H9 (cell line): ENCODE measurements around the gene IGBP1. TPM values are rescaled to one million over a fixed set of nuclear protein-coding genes. Genes with fewer than 3 reads are reported as not detected.

Source experiments
- DNase-seq: peaks from one replicate; pipeline ENCODE4 v3.0.0-alpha.2; 2017
- H2AFZ ChIP-seq: one replicate; pipeline ENCODE4 v1.6.1; 2013; ENCODE audit warnings: mild to moderate bottlenecking, low read length, control low read depth, moderate library complexity
- H2AK5ac ChIP-seq: 2 replicates; pipeline ENCODE4 v1.6.1; 2013; ENCODE audit warnings: low read length, control low read depth, mixed read lengths; ENCODE audit not compliant: insufficient read length
- H2BK120ac ChIP-seq: one replicate; pipeline ENCODE4 v1.6.1; 2013; ENCODE audit warnings: low read depth, mild to moderate bottlenecking, low read length, control low read depth, inconsistent platforms; ENCODE audit not compliant: poor library complexity, severe bottlenecking
- H2BK12ac ChIP-seq: 2 replicates; pipeline ENCODE4 v1.6.1; 2013; ENCODE audit warnings: low read length, control low read depth, mixed read lengths, low read depth; ENCODE audit not compliant: insufficient read length
- H2BK15ac ChIP-seq: 2 replicates; pipeline ENCODE4 v1.6.1; 2013; ENCODE audit warnings: low read depth, low read length, control low read depth
- H2BK20ac ChIP-seq: one replicate; pipeline ENCODE4 v1.6.1; 2013; ENCODE audit warnings: low read depth, mild to moderate bottlenecking, low read length, control low read depth, inconsistent platforms; ENCODE audit not compliant: poor library complexity, severe bottlenecking
- H2BK5ac ChIP-seq: 2 replicates; pipeline ENCODE4 v1.6.1; 2013; ENCODE audit warnings: low read length, control low read depth, mixed read lengths; ENCODE audit not compliant: insufficient read length
- H3K14ac ChIP-seq: 2 replicates; pipeline ENCODE4 v1.6.1; 2013; ENCODE audit warnings: low read length, control low read depth; ENCODE audit not compliant: insufficient read depth
- H3K18ac ChIP-seq: 2 replicates; pipeline ENCODE4 v1.6.1; 2013; ENCODE audit warnings: low read depth, mild to moderate bottlenecking, mixed read lengths, low read length, control low read depth; ENCODE audit not compliant: insufficient read length
- H3K23ac ChIP-seq: 2 replicates; pipeline ENCODE4 v1.6.1; 2013; ENCODE audit warnings: low read length, control low read depth, mixed read lengths, low read depth; ENCODE audit not compliant: insufficient read length
- H3K23me2 ChIP-seq: 2 replicates; pipeline ENCODE4 v1.6.1; 2013; ENCODE audit warnings: low read depth, mild to moderate bottlenecking, mixed read lengths, low read length, control low read depth; ENCODE audit not compliant: insufficient read length, poor library complexity, severe bottlenecking
- H3K27ac ChIP-seq: 2 replicates; pipeline ENCODE4 v1.5.1; 2013; ENCODE audit warnings: low read length, control low read depth, mixed read lengths, low read depth; ENCODE audit not compliant: insufficient read length
- H3K27me3 ChIP-seq: 2 replicates; pipeline ENCODE4 v1.6.1; 2013; ENCODE audit warnings: low read length, control low read depth, inconsistent platforms; ENCODE audit not compliant: insufficient read depth
- H3K4ac ChIP-seq: 2 replicates; pipeline ENCODE4 v1.6.1; 2013; ENCODE audit warnings: low read depth, mild to moderate bottlenecking, control low read depth, inconsistent platforms, low read length, moderate library complexity
- H3K4me1 ChIP-seq: 2 replicates; pipeline ENCODE4 v1.6.1; 2013; ENCODE audit warnings: low read length, control low read depth, inconsistent platforms; ENCODE audit not compliant: insufficient read depth
- H3K4me2 ChIP-seq: 2 replicates; pipeline ENCODE4 v1.6.1; 2013; ENCODE audit warnings: low read length, control low read depth, mixed read lengths; ENCODE audit not compliant: insufficient read length, insufficient read depth
- H3K56ac ChIP-seq: 2 replicates; pipeline ENCODE4 v1.6.1; 2013; ENCODE audit warnings: low read depth, mild to moderate bottlenecking, mixed read lengths, low read length, control low read depth; ENCODE audit not compliant: insufficient read length
- H3K79me1 ChIP-seq: 2 replicates; pipeline ENCODE4 v1.6.1; 2013; ENCODE audit warnings: low read depth, mild to moderate bottlenecking, moderate library complexity, low read length, control low read depth, inconsistent platforms; ENCODE audit not compliant: insufficient read depth, poor library complexity, severe bottlenecking
- H3K79me2 ChIP-seq: 2 replicates; pipeline ENCODE4 v1.6.1; 2013; ENCODE audit warnings: low read length, control low read depth, inconsistent platforms; ENCODE audit not compliant: insufficient read depth
- H3K9ac ChIP-seq: 2 replicates; pipeline ENCODE4 v1.6.1; 2013; ENCODE audit warnings: low read length, control low read depth, mixed read lengths; ENCODE audit not compliant: insufficient read length; ENCODE audit errors: extremely low read depth
- H3K9me3 ChIP-seq: one replicate; pipeline ENCODE4 v1.6.1; 2013; ENCODE audit warnings: low read depth, low read length, inconsistent platforms; ENCODE audit not compliant: control insufficient read depth
- H3T11ph ChIP-seq: one replicate; pipeline ENCODE4 v1.6.1; 2013; ENCODE audit warnings: mild to moderate bottlenecking, low read length, control low read depth, inconsistent platforms
- H4K20me1 ChIP-seq: one replicate; pipeline ENCODE4 v1.6.1; 2013; ENCODE audit not compliant: control insufficient read depth, insufficient read length, insufficient read depth
- H4K5ac ChIP-seq: 2 replicates; pipeline ENCODE4 v1.6.1; 2013; ENCODE audit warnings: low read depth, mild to moderate bottlenecking, mixed read lengths, low read length, control low read depth; ENCODE audit not compliant: insufficient read length
- H4K8ac ChIP-seq: replicated peaks from 2 replicates; pipeline ENCODE4 v1.6.1; 2013; ENCODE audit warnings: low read length, control low read depth, mixed read lengths, low read depth; ENCODE audit not compliant: insufficient read length
- H4K91ac ChIP-seq: 2 replicates; pipeline ENCODE4 v1.6.1; 2013; ENCODE audit warnings: low read depth, mild to moderate bottlenecking, moderate library complexity, mixed read lengths, low read length, control low read depth; ENCODE audit not compliant: insufficient read length
- H3K27ac Mint-ChIP-seq, 3 experiments: 2 replicates in 2 of 3; 3 replicates in 1 of 3; pipeline ENCODE4 v1.8.0; 2020 to 2021; ENCODE audit warnings: mixed read lengths in 3 of 3, mild to moderate bottlenecking in 1 of 3, moderate library complexity in 1 of 3
- H3K27me3 Mint-ChIP-seq: 2 replicates; pipeline ENCODE4 v1.8.0; 2021; ENCODE audit warnings: low read depth, mild to moderate bottlenecking, moderate library complexity, mixed read lengths
- H3K36me3 Mint-ChIP-seq, 3 experiments: 2 replicates in 2 of 3; 3 replicates in 1 of 3; pipeline ENCODE4 v1.8.0; 2020 to 2021; ENCODE audit warnings: low read depth in 3 of 3, mixed read lengths in 3 of 3; ENCODE audit not compliant: insufficient read depth in 1 of 3
- H3K4me1 Mint-ChIP-seq, 2 experiments: 2 replicates each; pipeline ENCODE4 v1.8.0; 2020; ENCODE audit warnings: mixed read lengths in 2 of 2
- H3K4me3 Mint-ChIP-seq, 2 experiments: 2 replicates in 1 of 2; 3 replicates in 1 of 2; pipeline ENCODE4 v1.8.0; 2020 to 2021; ENCODE audit warnings: mild to moderate bottlenecking in 2 of 2, mixed read lengths in 2 of 2, moderate library complexity in 1 of 2
- H3K9me3 Mint-ChIP-seq, 2 experiments: 2 replicates in 1 of 2; 3 replicates in 1 of 2; pipeline ENCODE4 v1.8.0; 2020; ENCODE audit warnings: mild to moderate bottlenecking in 2 of 2, mixed read lengths in 2 of 2, moderate library complexity in 1 of 2
- WGBS: extraction: QIAGEN DNeasy Blood & Tissue Kit; methylation state at CpG from one replicate; pipeline ENCODE4 v1.1.7; 2013; ENCODE audit warnings: missing lambda C conversion rate, low lambda C conversion rate, mixed read lengths; ENCODE audit not compliant: insufficient read length; ENCODE audit errors: extremely low coverage; 5-methylcytosine and 5-hydroxymethylcytosine counted together
- total RNA-seq: library from RNA; stranded (reverse); gene quantifications from 2 replicates; pipeline ENCODE4 v1.2.1, GENCODE V29; 2021
- TF ChIP-seq, protein P1 (sequence below): fragments of 200-600 bp; sonication (generic); conservative IDR thresholded peaks from 3 replicates; pipeline ENCODE4 v1.8.0; 2021; ENCODE audit warnings: antibody characterized with exemption, mild to moderate bottlenecking

The IGBP1 gene
- total RNA-seq, 1 experiment from 2014 or later: 45.0 TPM

DNA sequence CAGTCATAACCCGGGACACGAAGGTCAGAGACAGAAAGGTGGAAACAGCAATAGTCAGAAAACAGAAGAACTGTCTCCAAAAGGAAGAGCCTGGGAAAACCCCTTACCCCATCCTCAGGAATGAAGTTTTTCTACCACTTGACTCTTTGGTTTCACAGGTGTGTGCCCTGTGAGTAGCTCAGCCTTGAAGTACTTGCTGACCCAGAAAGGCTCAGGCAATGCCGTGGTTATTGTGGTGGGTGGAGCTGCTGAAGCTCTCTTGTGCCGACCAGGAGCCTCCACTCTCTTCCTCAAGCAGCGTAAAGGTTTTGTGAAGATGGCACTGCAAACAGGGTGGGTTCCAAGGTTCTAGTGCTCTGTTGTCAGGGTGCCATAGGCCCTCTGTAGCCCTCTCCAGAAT is 68.5 kb downstream of the IGBP1 start:
- no peak overlapping the region for H3K27ac ChIP-seq
- H3K9me3 ChIP-seq: peaks cover 54% of the 10 kb centered on the region
- no peak overlapping the region for H4K5ac ChIP-seq
- H3T11ph ChIP-seq: no peak overlapping the region
- H4K91ac ChIP-seq: no peak overlapping the region
- H3K4me1 ChIP-seq: no peaks in the 10 kb centered on the region
- no peak overlapping the region for H3K4me2 ChIP-seq
- no peaks in the 10 kb centered on the region for H3K79me1 ChIP-seq
- H4K8ac ChIP-seq: no peak overlapping the region
- no peaks in the 10 kb centered on the region for H3K23me2 ChIP-seq
- DNase-seq: no peak
- H3K23ac ChIP-seq: no peak overlapping the region
- TF ChIP-seq, protein P1, sequence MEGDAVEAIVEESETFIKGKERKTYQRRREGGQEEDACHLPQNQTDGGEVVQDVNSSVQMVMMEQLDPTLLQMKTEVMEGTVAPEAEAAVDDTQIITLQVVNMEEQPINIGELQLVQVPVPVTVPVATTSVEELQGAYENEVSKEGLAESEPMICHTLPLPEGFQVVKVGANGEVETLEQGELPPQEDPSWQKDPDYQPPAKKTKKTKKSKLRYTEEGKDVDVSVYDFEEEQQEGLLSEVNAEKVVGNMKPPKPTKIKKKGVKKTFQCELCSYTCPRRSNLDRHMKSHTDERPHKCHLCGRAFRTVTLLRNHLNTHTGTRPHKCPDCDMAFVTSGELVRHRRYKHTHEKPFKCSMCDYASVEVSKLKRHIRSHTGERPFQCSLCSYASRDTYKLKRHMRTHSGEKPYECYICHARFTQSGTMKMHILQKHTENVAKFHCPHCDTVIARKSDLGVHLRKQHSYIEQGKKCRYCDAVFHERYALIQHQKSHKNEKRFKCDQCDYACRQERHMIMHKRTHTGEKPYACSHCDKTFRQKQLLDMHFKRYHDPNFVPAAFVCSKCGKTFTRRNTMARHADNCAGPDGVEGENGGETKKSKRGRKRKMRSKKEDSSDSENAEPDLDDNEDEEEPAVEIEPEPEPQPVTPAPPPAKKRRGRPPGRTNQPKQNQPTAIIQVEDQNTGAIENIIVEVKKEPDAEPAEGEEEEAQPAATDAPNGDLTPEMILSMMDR: no peak
- H2AK5ac ChIP-seq: no peak overlapping the region
- H3K14ac ChIP-seq: no peak overlapping the region
- no peak overlapping the region for H2BK12ac ChIP-seq
- H3K79me2 ChIP-seq: no peaks in the 10 kb centered on the region
- H3K56ac ChIP-seq: no peak overlapping the region
- H2BK5ac ChIP-seq: no peak overlapping the region
- H4K20me1 ChIP-seq: no peaks in the 10 kb centered on the region
- H3K4ac ChIP-seq: no peak overlapping the region
- H3K27me3 Mint-ChIP-seq: peaks cover 11% of the 10 kb centered on the region; the same call in 1 of the 2 replicates
- no peak overlapping the region for H3K9ac ChIP-seq
- peak overlapping the region in 1 of 3 experiments; percentile 63; a peak in 1 of 7 replicates for H3K27ac Mint-ChIP-seq
- no peak overlapping the region for H2AFZ ChIP-seq
- WGBS: no CpG with 5 or more reads among the region's 5 CpGs
- H2BK120ac ChIP-seq: no peak overlapping the region
- no peak overlapping the region for H2BK15ac ChIP-seq
- peaks cover 0 to 2% of the 10 kb centered on the region in 2 experiments; a peak in 2 of 4 replicates for H3K4me1 Mint-ChIP-seq
- H3K9me3 Mint-ChIP-seq: peaks cover 73 to 78% of the 10 kb centered on the region in 2 experiments
- H3K36me3 Mint-ChIP-seq: no peaks in the 10 kb centered on the region; a peak in 3 of 7 replicates
- H2BK20ac ChIP-seq: no peak overlapping the region
- H3K18ac ChIP-seq: no peak overlapping the region
- no peaks in the 10 kb centered on the region for H3K27me3 ChIP-seq
- H3K4me3 Mint-ChIP-seq: no peak overlapping the region
